Tibial nerve (tissue), 4 donors: ENCODE data around the gene C22orf15. TPM values are rescaled to one million over a fixed set of nuclear protein-coding genes. Genes with fewer than 3 reads are reported as not detected.

Experiments used
- DNase-seq, 2 donors: peaks; one replicate each; pipeline ENCODE4 v3.0.0-alpha.2; 2019; ENCODE audit warnings: low spot score in 2 of 2
- H3K27ac ChIP-seq, 4 donors: fragments of 200-600 bp; sonication (generic) in 3 of 4; one replicate each; pipeline ENCODE4 v1.5.1; 2017 to 2019; ENCODE audit warnings: mild to moderate bottlenecking in 1 of 4
- H3K27me3 ChIP-seq, 2 donors: fragments of 200-600 bp; sonication (generic) in 1 of 2; one replicate each; pipeline versions ENCODE4 v1.5.1 to v1.6.0; 2017 to 2019
- H3K36me3 ChIP-seq, 3 donors: fragments of 200-600 bp; sonication (generic); one replicate each; pipeline ENCODE4 v1.5.1; 2018 to 2019
- H3K4me1 ChIP-seq, 4 donors: fragments of 200-600 bp; sonication (generic) in 3 of 4; one replicate each; pipeline ENCODE4 v1.5.1; 2017 to 2019
- H3K4me3 ChIP-seq, 4 donors: fragments of 200-600 bp; sonication (generic) in 3 of 4; one replicate each; pipeline ENCODE4 v1.5.1; 2017 to 2019; ENCODE audit warnings: mild to moderate bottlenecking in 1 of 4, moderate library complexity in 1 of 4
- H3K9me3 ChIP-seq, 4 donors: fragments of 200-600 bp; sonication (generic) in 3 of 4; one replicate each; pipeline ENCODE4 v1.5.1; 2017 to 2019
- EP300 ChIP-seq, 2 donors: sonication (generic); formaldehyde crosslinking; IDR thresholded peaks; one replicate each; pipeline ENCODE4 v1.6.1; 2017; ENCODE audit warnings: antibody characterized with exemption in 2 of 2, mild to moderate bottlenecking in 1 of 2
- POLR2A ChIP-seq, 2 donors: fragments of 450-650 bp; IDR thresholded peaks; one replicate each; pipeline ENCODE4 v1.6.1; 2017; ENCODE audit warnings: antibody characterized with exemption in 2 of 2, mild to moderate bottlenecking in 2 of 2, moderate library complexity in 2 of 2
- WGBS, 2 donors: methylation state at CpG; one replicate each; pipeline ENCODE4 v1.1.5; 2018; 5-methylcytosine and 5-hydroxymethylcytosine counted together
- total RNA-seq, 4 donors: library from RNA; depleted of rRNA; stranded (reverse); fragments of >200 nt; gene quantifications; one replicate each; pipeline ENCODE4 v1.1.0, GENCODE V29; 2016
- TF ChIP-seq, protein P1 (sequence below), 5 experiments: fragments of 200-600 bp in 3 of 5; fragments of 450-650 bp in 2 of 5; sonication (generic) in 3 of 5; IDR thresholded peaks; one replicate each; pipeline ENCODE4 v1.5.1; 2016 to 2019; ENCODE audit warnings: antibody characterized with exemption in 5 of 5, mild to moderate bottlenecking in 3 of 5, moderate library complexity in 2 of 5

The C22orf15 gene
- total RNA-seq, 4 donors from 2014 or later = 0.44 TPM; not detected in 3

DNA sequence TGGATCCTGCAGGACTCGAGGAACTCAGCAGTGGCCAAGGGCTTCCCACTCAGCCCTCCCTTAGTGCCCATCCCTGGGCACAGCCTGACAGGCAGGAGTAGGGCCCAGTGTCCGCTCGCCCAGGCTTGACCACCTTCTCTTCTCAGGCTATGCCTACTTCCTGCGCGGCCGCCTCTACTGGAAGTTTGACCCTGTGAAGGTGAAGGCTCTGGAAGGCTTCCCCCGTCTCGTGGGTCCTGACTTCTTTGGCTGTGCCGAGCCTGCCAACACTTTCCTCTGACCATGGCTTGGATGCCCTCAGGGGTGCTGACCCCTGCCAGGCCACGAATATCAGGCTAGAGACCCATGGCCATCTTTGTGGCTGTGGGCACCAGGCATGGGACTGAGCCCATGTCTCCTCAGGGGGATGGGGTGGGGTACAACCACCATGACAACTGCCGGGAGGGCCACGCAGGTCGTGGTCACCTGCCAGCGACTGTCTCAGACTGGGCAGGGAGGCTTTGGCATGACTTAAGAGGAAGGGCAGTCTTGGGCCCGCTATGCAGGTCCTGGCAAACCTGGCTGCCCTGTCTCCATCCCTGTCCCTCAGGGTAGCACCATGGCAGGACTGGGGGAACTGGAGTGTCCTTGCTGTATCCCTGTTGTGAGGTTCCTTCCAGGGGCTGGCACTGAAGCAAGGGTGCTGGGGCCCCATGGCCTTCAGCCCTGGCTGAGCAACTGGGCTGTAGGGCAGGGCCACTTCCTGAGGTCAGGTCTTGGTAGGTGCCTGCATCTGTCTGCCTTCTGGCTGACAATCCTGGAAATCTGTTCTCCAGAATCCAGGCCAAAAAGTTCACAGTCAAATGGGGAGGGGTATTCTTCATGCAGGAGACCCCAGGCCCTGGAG is 20.7 kb downstream of the C22orf15 start:
- no peak for DNase-seq
- TF ChIP-seq EP300 (IDR thresholded peaks at IDR 0.05) (no peak), POLR2A (IDR thresholded peaks at IDR 0.05) (no peak)
- TF ChIP-seq, protein P1, sequence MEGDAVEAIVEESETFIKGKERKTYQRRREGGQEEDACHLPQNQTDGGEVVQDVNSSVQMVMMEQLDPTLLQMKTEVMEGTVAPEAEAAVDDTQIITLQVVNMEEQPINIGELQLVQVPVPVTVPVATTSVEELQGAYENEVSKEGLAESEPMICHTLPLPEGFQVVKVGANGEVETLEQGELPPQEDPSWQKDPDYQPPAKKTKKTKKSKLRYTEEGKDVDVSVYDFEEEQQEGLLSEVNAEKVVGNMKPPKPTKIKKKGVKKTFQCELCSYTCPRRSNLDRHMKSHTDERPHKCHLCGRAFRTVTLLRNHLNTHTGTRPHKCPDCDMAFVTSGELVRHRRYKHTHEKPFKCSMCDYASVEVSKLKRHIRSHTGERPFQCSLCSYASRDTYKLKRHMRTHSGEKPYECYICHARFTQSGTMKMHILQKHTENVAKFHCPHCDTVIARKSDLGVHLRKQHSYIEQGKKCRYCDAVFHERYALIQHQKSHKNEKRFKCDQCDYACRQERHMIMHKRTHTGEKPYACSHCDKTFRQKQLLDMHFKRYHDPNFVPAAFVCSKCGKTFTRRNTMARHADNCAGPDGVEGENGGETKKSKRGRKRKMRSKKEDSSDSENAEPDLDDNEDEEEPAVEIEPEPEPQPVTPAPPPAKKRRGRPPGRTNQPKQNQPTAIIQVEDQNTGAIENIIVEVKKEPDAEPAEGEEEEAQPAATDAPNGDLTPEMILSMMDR (IDR thresholded peaks at IDR 0.05) = no peak
- Histone ChIP-seq H3K4me3 (no peak overlapping the region), H3K27me3 (no peaks in the 10 kb centered on the region), H3K36me3 (peaks cover 0 to 5% (median 0%) of the 10 kb centered on the region in 3 donors), H3K9me3 (no peaks in the 10 kb centered on the region), H3K27ac (no peak overlapping the region), H3K4me1 (peaks cover 0 to 37% (median 23%) of the 10 kb centered on the region in 4 donors)
- WGBS, 2 donors = 83 to 87% methylated on average over 14 to 15 of the region's 15 CpGs

GRCh38 chr22:23784215-23784732 is 21.5 kb downstream of the C22orf15 start:
- Histone ChIP-seq H3K27me3 (no peaks in the 10 kb centered on the region), H3K4me1 (peaks cover 0 to 44% (median 28%) of the 10 kb centered on the region in 4 donors), H3K36me3 (peaks cover 0 to 5% (median 0%) of the 10 kb centered on the region in 3 donors), H3K27ac (peak overlapping the region in 1 of 4 donors; percentile 15), H3K9me3 (no peaks in the 10 kb centered on the region), H3K4me3 (no peak overlapping the region)
- TF ChIP-seq EP300 (IDR thresholded peaks at IDR 0.05) = no peak
- TF ChIP-seq POLR2A (IDR thresholded peaks at IDR 0.05) = no peak
- WGBS, 2 donors = 76 to 79% methylated on average over 8 of the region's 8 CpGs
- no peak for DNase-seq

DNA sequence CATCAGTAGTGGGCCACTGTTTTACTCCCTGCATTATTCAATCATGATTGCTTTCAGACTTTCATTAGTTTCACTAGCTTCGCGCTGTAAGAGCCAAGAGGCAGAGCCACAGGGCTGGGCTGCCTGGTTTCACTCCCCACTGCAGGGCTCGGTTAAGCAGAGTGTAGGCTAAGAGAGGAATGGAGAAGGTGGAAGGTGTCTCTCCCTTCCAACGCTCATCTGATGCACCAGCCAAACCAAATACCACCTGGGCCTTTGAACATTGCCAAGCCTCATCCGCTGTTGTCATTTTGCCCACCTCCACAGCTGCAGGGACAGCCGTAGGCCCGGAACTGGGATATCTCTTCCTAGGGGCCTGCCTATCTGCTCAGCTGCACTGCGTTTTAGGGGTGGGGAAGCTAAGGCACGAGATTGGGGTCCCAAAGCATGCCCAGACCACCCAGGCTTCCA is 23.5 kb downstream of the C22orf15 start:
- H3K27ac ChIP-seq = peak overlapping the region; percentile 95 to 100 (median 98)
- TF ChIP-seq, protein P1 (IDR thresholded peaks at IDR 0.05) = no peak
- TF ChIP-seq POLR2A (IDR thresholded peaks at IDR 0.05) (no peak), EP300 (IDR thresholded peaks at IDR 0.05) (no peak)
- peaks cover 0 to 5% (median 0%) of the 10 kb centered on the region in 3 donors for H3K36me3 ChIP-seq
- WGBS, 2 donors = 43 to 50% methylated on average over 9 of the region's 9 CpGs
- H3K4me1 ChIP-seq = peaks cover 0 to 57% (median 29%) of the 10 kb centered on the region in 4 donors
- no peaks in the 10 kb centered on the region for H3K27me3 ChIP-seq
- peak overlapping the region in 3 of 4 donors; percentile 62 to 88 (median 82) for H3K4me3 ChIP-seq
- H3K9me3 ChIP-seq = no peaks in the 10 kb centered on the region
- no peak for DNase-seq

GRCh38 chr22:23786752-23787599 is 24.2 kb downstream of the C22orf15 start, which contains the start of gene SMARCB1:
Gene SMARCB1, plus strand, starts transcription at chr22:23786966. Its CDS starts 204 bp downstream, at chr22:23787170.
- Histone ChIP-seq H3K4me3 (peak within 1 kb of the TSS; percentile 62 to 88 (median 84)), H3K4me1 (peaks cover 0 to 57% (median 24%) of the 10 kb centered on the region in 4 donors)
- peak; percentile 81 to 88 for DNase-seq

More at GRCh38 chr22:23786752-23787599, 24.2 kb downstream of the C22orf15 start, which contains the start of gene SMARCB1:
- Histone ChIP-seq H3K36me3 (peaks cover 0 to 7% (median 3%) of the 10 kb centered on the region in 3 donors), H3K27me3 (no peaks in the 10 kb centered on the region), H3K9me3 (no peaks in the 10 kb centered on the region), H3K27ac (peak within 1 kb of the TSS; percentile 95 to 100 (median 98))
- 0% methylated on average over 45 to 58 of the region's 97 CpGs for WGBS, 2 donors
- TF ChIP-seq, protein P1 (IDR thresholded peaks at IDR 0.05) = peak in 1 of 5 experiments; percentile 45
- TF ChIP-seq POLR2A (IDR thresholded peaks at IDR 0.05) = peak; percentile 82 to 83
- TF ChIP-seq EP300 (IDR thresholded peaks at IDR 0.05) = peak in 1 of 2 donors; percentile 61
